ENCODE results near the gene HPCAL4. TPM values are rescaled to one million over a fixed set of nuclear protein-coding genes. Genes with fewer than 3 reads are reported as not detected.

Gene HPCAL4
- total and polyA plus RNA-seq, 2 experiments from 2014 or later, result 0.08 to 1.2 TPM

- TF ChIP-seq ETS1 (IDR thresholded peaks at IDR 0.05) (no peak), ZNF114 (CRISPR knock-in tag; IDR thresholded peaks at IDR 0.05) (no peak), JUNB (IDR thresholded peaks at IDR 0.05; ENCODE audit: unreplicated experiment) (no peak), CREB1 (CRISPR knock-in tag; IDR thresholded peaks at IDR 0.05; ENCODE audit: low read depth) (no peak), ZNF462 (CRISPR knock-in tag; IDR thresholded peaks at IDR 0.05) (no peak)
These were observed 19.8 kb downstream of the HPCAL4 start (continued) for GRCh38 chr1:39671433-39671792.

- no peaks in the 10 kb centered on the region for H3K36me3 Mint-ChIP-seq (ENCODE audit: low read depth)
- peaks cover 9% of the 10 kb centered on the region for H3K4me1 Mint-ChIP-seq
- H3K27ac Mint-ChIP-seq, result no peak overlapping the region
- H3K4me3 Mint-ChIP-seq, result peak overlapping the region; percentile 71
- peak overlapping the region; percentile 97 for H3K4me2 ChIP-seq
- H3K36me3 ChIP-seq (ENCODE audit: insufficient read depth), result no peaks in the 10 kb centered on the region
- H3K27ac ChIP-seq (ENCODE audit: low read depth), result no peak overlapping the region
- H2AFZ ChIP-seq, result no peak overlapping the region
- H3K79me2 ChIP-seq (replicated peaks; ENCODE audit: insufficient read depth), result no peaks in the 10 kb centered on the region
- peak overlapping the region; percentile 67 for H3K4me3 ChIP-seq
- H3K9me2 ChIP-seq (ENCODE audit: insufficient read depth), result no peaks in the 10 kb centered on the region
- H3K27me3 Mint-ChIP-seq (ENCODE audit: insufficient read depth, low read depth, poor library complexity), result peaks cover 96% of the 10 kb centered on the region
- H3K9me3 Mint-ChIP-seq, result no peaks in the 10 kb centered on the region
- DNase-seq (ENCODE audit: low spot score) (no peak), ATAC-seq (no peak)
- peaks cover 99% of the 10 kb centered on the region for H3K27me3 ChIP-seq (ENCODE audit: insufficient read depth)
- no peaks in the 10 kb centered on the region for H3F3A ChIP-seq (replicated peaks; ENCODE audit: low read depth)
- H3K4me1 ChIP-seq (ENCODE audit: insufficient read depth), result peaks cover 5% of the 10 kb centered on the region; the same call in 1 of the 2 replicates
- peaks cover 13% of the 10 kb centered on the region; the same call in 1 of the 2 replicates for H4K20me1 ChIP-seq (replicated peaks; ENCODE audit: insufficient read depth)
- no peak for TF ChIP-seq NANOG (IDR thresholded peaks at IDR 0.05; ENCODE audit: borderline replicate concordance)
- no peak for TF ChIP-seq REST (IDR thresholded peaks at IDR 0.05; ENCODE audit: unreplicated experiment)
- TF ChIP-seq ETS1 (IDR thresholded peaks at IDR 0.05), result no peak
- TF ChIP-seq ZNF114 (CRISPR knock-in tag; IDR thresholded peaks at IDR 0.05), result no peak
- no peak for TF ChIP-seq CTCF (conservative IDR thresholded peaks at IDR 0.05; ENCODE audit: low read depth in 2 of 2)
- no peak for TF ChIP-seq POLR2AphosphoS5 (IDR thresholded peaks at IDR 0.05; ENCODE audit: low read depth)
- no peak for TF ChIP-seq JUNB (IDR thresholded peaks at IDR 0.05; ENCODE audit: unreplicated experiment)
- no peak for TF ChIP-seq EZH2phosphoT487 (IDR thresholded peaks at IDR 0.05; ENCODE audit: unreplicated experiment)
These were observed 20.5 kb downstream of the HPCAL4 start for GRCh38 chr1:39670689-39671088.

Data from GM23338 (cell line).